Neutrophil (primary cell): Measurements from ENCODE around the gene CLSTN2.

Experiments
- H3K27ac ChIP-seq: fragments of 200-600 bp; sonication (generic); 2 replicates; pipeline ENCODE4 v1.5.1; 2016; ENCODE audit warnings: mild to moderate bottlenecking, moderate library complexity
- H3K27me3 ChIP-seq: fragments of 200-600 bp; sonication (generic); 2 replicates; pipeline ENCODE4 v1.6.0; 2016; ENCODE audit warnings: mild to moderate bottlenecking
- H3K36me3 ChIP-seq: fragments of 200-600 bp; sonication (generic); 2 replicates; pipeline ENCODE4 v1.5.1; 2017
- H3K4me1 ChIP-seq, 2 experiments: fragments of 200-600 bp in 1 of 2; sonication (generic) in 1 of 2; 1 replicate in 1 of 2; 2 replicates in 1 of 2; pipeline versions ENCODE4 v1.5.1 to v1.6.1; 2013 to 2016; ENCODE audit warnings: low read depth in 1 of 2, low read length in 1 of 2, mild to moderate bottlenecking in 1 of 2, moderate library complexity in 1 of 2; ENCODE audit not compliant: control insufficient read depth in 1 of 2, insufficient read depth in 1 of 2
- H3K4me3 ChIP-seq, 2 experiments: fragments of 200-600 bp in 1 of 2; sonication (generic) in 1 of 2; 1 replicate in 1 of 2; 2 replicates in 1 of 2; pipeline ENCODE4 v1.5.1; 2013 to 2016; ENCODE audit warnings: low read depth in 1 of 2, low read length in 1 of 2, mild to moderate bottlenecking in 1 of 2, moderate library complexity in 1 of 2
- H3K9me3 ChIP-seq: fragments of 200-600 bp; sonication (generic); 2 replicates; pipeline ENCODE4 v1.5.1; 2016
- TF ChIP-seq, protein P1 (sequence below): fragments of 200-600 bp; sonication (generic); IDR thresholded peaks from 2 replicates; pipeline ENCODE4 v1.5.1; 2016; ENCODE audit warnings: antibody characterized with exemption

Gene CLSTN2

DNA sequence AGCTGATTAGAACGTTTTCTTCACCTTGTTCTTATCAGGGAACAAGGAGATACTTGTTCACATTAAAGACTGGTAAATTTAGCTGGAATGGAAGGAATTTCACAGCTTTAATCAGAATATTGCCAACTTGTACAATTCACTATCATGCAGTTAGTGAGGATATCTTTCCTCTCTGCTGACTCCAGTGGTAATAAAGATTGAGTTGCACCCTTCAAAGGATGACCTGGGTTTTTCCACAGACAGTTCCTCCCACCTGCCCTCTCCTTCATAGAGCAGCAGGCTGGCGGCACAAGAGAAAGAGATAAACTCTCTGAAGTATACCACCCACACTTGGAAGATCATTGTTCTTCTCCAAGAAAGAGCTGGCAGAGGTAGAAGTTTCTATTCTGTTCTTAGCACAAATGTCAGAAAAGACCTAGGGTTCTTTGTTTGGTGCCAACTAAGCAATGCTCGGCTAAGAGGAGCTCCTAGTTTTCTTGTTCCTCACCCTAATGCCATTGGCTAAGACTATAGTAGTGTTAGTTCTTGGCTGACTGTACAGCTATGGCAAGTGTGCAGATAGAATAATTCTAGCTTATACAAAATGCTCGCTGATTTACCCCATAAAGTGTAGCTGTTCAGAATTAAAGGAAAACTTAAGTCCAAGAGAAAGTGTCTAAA, 169.1 kb downstream of the CLSTN2 start:
- H3K4me3 ChIP-seq = no peak overlapping the region
- H3K27ac ChIP-seq = no peak overlapping the region
- TF ChIP-seq, protein P1, sequence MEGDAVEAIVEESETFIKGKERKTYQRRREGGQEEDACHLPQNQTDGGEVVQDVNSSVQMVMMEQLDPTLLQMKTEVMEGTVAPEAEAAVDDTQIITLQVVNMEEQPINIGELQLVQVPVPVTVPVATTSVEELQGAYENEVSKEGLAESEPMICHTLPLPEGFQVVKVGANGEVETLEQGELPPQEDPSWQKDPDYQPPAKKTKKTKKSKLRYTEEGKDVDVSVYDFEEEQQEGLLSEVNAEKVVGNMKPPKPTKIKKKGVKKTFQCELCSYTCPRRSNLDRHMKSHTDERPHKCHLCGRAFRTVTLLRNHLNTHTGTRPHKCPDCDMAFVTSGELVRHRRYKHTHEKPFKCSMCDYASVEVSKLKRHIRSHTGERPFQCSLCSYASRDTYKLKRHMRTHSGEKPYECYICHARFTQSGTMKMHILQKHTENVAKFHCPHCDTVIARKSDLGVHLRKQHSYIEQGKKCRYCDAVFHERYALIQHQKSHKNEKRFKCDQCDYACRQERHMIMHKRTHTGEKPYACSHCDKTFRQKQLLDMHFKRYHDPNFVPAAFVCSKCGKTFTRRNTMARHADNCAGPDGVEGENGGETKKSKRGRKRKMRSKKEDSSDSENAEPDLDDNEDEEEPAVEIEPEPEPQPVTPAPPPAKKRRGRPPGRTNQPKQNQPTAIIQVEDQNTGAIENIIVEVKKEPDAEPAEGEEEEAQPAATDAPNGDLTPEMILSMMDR = no peak
- H3K36me3 ChIP-seq = no peaks in the 10 kb centered on the region
- no peaks in the 10 kb centered on the region for H3K27me3 ChIP-seq
- H3K4me1 ChIP-seq = no peaks in the 10 kb centered on the region
- H3K9me3 ChIP-seq = no peaks in the 10 kb centered on the region

DNA sequence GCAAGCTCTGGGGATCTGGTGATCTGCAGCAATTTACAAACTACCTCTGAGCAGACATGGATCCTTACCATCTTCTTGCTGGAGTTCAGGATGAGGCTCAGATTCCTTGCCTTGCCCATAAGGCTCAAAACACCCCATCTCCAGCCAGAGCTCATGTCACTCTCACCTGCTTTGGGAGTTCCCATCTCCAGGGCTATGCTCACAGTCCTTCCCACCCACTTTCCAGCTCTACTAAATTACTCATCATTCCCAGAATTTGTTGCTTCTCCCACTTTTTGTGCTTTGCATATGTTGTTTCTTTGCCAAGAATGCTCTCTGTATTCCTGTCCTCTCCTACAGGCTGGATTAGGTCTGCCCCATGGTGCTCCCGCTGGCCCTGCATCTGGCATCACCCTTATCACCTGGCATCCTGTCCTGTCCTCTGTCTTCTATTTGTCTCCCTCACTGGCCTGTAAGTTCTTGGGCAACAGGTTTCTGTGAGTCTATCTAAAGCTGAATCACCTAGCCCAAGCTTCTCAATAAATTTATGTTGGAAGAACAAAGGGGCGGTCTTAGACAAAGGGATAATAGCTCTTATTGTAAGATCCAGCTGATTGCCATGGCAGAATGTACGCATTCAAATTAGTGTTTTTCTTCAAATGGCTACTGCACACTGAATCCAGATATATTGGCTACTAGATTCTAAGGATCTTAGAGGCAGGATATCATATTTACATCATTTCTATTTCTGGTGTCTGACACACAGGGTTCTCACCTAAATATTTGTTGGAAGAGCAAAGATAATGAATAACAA, 179.2 kb downstream of the CLSTN2 start:
- no peaks in the 10 kb centered on the region for H3K9me3 ChIP-seq
- no peak overlapping the region for H3K4me3 ChIP-seq
- H3K27me3 ChIP-seq = no peaks in the 10 kb centered on the region
- H3K4me1 ChIP-seq = no peaks in the 10 kb centered on the region
- no peak overlapping the region for H3K27ac ChIP-seq
- H3K36me3 ChIP-seq = no peaks in the 10 kb centered on the region
- TF ChIP-seq, protein P1 = no peak

DNA sequence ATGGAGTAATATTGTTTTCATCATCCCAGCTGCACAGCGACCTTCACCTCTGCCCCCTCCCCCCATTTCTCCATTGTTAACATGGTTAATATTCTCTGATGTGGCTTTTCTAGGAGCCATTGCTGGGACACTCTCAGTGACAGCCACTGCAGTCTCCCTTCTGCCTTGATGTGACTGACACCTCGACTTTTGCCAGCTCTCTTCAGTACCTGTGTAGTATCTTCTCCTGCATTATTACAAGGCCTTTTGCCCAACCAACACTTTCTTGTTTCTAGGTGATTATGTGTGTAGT, 179.8 kb downstream of the CLSTN2 start:
- H3K27me3 ChIP-seq = no peaks in the 10 kb centered on the region
- H3K27ac ChIP-seq = no peak overlapping the region
- TF ChIP-seq, protein P1 = no peak
- no peaks in the 10 kb centered on the region for H3K36me3 ChIP-seq
- no peak overlapping the region for H3K4me3 ChIP-seq
- no peaks in the 10 kb centered on the region for H3K4me1 ChIP-seq
- H3K9me3 ChIP-seq = no peaks in the 10 kb centered on the region

DNA sequence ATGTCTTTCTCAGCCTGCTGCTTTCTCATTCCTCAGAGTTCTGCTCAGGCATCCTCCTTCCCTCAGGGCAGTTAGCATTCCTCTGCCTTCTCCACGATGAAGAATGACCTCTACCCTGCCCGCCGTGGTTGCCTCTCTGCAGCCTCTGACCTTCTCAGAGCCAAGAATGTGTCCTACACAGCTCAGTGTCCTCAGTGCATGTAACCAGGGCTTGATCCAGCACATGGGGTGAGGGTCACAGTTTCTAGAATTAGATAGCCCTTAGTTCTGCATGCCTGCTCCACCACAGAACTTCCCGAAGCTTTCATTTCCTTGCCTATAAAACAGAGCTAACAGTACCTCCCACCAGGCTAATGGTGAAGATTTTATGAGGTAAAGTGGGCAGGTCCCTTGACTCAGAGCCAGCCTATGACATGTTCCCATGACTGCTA, 182.1 kb downstream of the CLSTN2 start:
- H3K27me3 ChIP-seq = no peaks in the 10 kb centered on the region
- TF ChIP-seq, protein P1 = no peak
- H3K4me3 ChIP-seq = no peak overlapping the region

DNA sequence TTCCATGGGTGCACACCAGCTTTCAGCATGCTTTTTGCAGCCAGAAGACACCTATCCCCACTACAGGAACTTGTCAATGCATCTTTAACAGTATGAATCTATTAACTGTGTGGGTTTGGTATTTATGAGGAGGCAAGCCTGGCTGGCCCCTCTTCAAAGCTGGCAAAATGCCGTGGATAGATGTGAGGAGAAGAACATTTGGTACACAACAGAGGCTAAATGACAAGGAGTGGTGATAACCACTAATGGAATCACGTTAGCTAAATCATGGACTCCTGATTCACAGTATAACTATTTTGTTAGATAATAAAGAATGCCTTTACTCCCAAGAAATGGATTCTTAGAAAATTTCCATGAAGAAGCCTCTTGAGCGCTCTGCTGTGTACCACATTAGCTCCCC, 187.2 kb downstream of the CLSTN2 start:
- Histone ChIP-seq H3K27me3 (no peaks in the 10 kb centered on the region), H3K4me1 (no peaks in the 10 kb centered on the region), H3K27ac (no peak overlapping the region), H3K36me3 (no peaks in the 10 kb centered on the region), H3K4me3 (no peak overlapping the region), H3K9me3 (no peaks in the 10 kb centered on the region)
- TF ChIP-seq, protein P1 = no peak

More for the DNA sequence above, 182.1 kb downstream of the CLSTN2 start:
- H3K27ac ChIP-seq = no peak overlapping the region
- H3K36me3 ChIP-seq = no peaks in the 10 kb centered on the region
- no peaks in the 10 kb centered on the region for H3K4me1 ChIP-seq
- H3K9me3 ChIP-seq = no peaks in the 10 kb centered on the region
